NCI-H1105 treated with DMSO at 0.1 percent for 48 hours (cell line): ENCODE results near the gene MAML3.

Experiments used
- DNase-seq: peaks from one replicate; lab custom pipeline; 2025; lab: John Stamatoyannopoulos, UW

The MAML3 gene

GRCh38 chr4:139839403-139840031 is 314.5 kb downstream of the MAML3 start:
- no peak for DNase-seq

- DNase-seq, result no peak
Measured at GRCh38 chr4:139838811-139839210, 315.2 kb downstream of the MAML3 start.

GRCh38 chr4:139834981-139835391 is 319.0 kb downstream of the MAML3 start:
- DNase-seq, result no peak

GRCh38 chr4:139834226-139834662 is 319.7 kb downstream of the MAML3 start:
- DNase-seq, result no peak

GRCh38 chr4:139833151-139833910 is 320.7 kb downstream of the MAML3 start:
- DNase-seq, result peak; percentile 87

- DNase-seq, result no peak
Measured at GRCh38 chr4:139828966-139829664, 324.9 kb downstream of the MAML3 start.

- DNase-seq, result no peak
Measured at GRCh38 chr4:139826426-139826825, 327.6 kb downstream of the MAML3 start.

- no peak for DNase-seq
Measured at GRCh38 chr4:139825523-139826014, 328.4 kb downstream of the MAML3 start.

GRCh38 chr4:139824882-139825522 is 329.0 kb downstream of the MAML3 start:
- no peak for DNase-seq

GRCh38 chr4:139823746-139824145 is 330.2 kb downstream of the MAML3 start:
- DNase-seq, result no peak

GRCh38 chr4:139823345-139823744 is 330.6 kb downstream of the MAML3 start:
- DNase-seq, result no peak

GRCh38 chr4:139822391-139822790 is 331.6 kb downstream of the MAML3 start:
- DNase-seq, result no peak

- no peak for DNase-seq
Measured at GRCh38 chr4:139819082-139819481, 334.9 kb downstream of the MAML3 start.

- DNase-seq, result peak; percentile 90
Measured at GRCh38 chr4:139817657-139818452, 336.1 kb downstream of the MAML3 start.

- DNase-seq, result no peak
Measured at GRCh38 chr4:139816856-139817255, 337.1 kb downstream of the MAML3 start.

- DNase-seq, result no peak
Measured at GRCh38 chr4:139815778-139816601, 338.0 kb downstream of the MAML3 start.

GRCh38 chr4:139814323-139815015 is 339.5 kb downstream of the MAML3 start:
- DNase-seq, result peak; percentile 68

- DNase-seq, result no peak
Measured at GRCh38 chr4:139813881-139814280, 340.1 kb downstream of the MAML3 start.

- no peak for DNase-seq
Measured at GRCh38 chr4:139810710-139811109, 343.3 kb downstream of the MAML3 start.

- DNase-seq, result no peak
Measured at GRCh38 chr4:139809757-139810140, 344.2 kb downstream of the MAML3 start.
